CD4-positive, CD25-positive, alpha-beta regulatory T cell (primary cell): ENCODE results near the gene PDRG1. TPM values are rescaled to one million over a fixed set of nuclear protein-coding genes. Genes with fewer than 3 reads are reported as not detected.
A peak's percentile ranks its signal among the peaks of the same experiment; 100 is the strongest.
"Not testable (repeated sequence)": the region's sequence is repeated elsewhere in the genome, so short reads cannot be mapped to it uniquely, and the experiment has no call there.

ENCODE experiments used
- ATAC-seq, 2 donors: fragments of 150-1000 bp; cut with Tn5 transposase; one replicate each; pipeline ENCODE4 v1.10.0; 2021; ENCODE audit warnings: low read depth in 2 of 2, moderate number of reproducible peaks in 2 of 2, moderate library complexity in 1 of 2
- DNase-seq, 3 donors: peaks; one replicate each; pipeline versions ENCODE4 v3.0.0 to v3.0.0-alpha.2; 2012 to 2022; ENCODE audit warnings: mixed read lengths in 1 of 3
- H3K27ac ChIP-seq: one replicate; pipeline ENCODE4 v1.7.0; 2013; ENCODE audit warnings: mild to moderate bottlenecking, low read length; ENCODE audit not compliant: insufficient read depth, poor library complexity, severe bottlenecking
- H3K27me3 ChIP-seq: one replicate; pipeline ENCODE4 v1.7.0; 2013; ENCODE audit warnings: low read length; ENCODE audit not compliant: control insufficient read depth, insufficient read depth
- H3K36me3 ChIP-seq: one replicate; pipeline ENCODE4 v1.7.0; 2013; ENCODE audit warnings: mild to moderate bottlenecking, low read length, moderate library complexity; ENCODE audit not compliant: control insufficient read depth, insufficient read depth
- H3K4me1 ChIP-seq: 2 replicates; pipeline ENCODE4 v1.7.0; 2013; ENCODE audit warnings: mild to moderate bottlenecking, low read length; ENCODE audit not compliant: insufficient read depth, control insufficient read depth, poor library complexity, severe bottlenecking
- H3K4me3 ChIP-seq: one replicate; pipeline ENCODE4 v1.7.0; 2013; ENCODE audit warnings: low read depth, mild to moderate bottlenecking, low read length, moderate library complexity
- H3K9me3 ChIP-seq, 2 experiments: 1 replicate in 1 of 2; 2 replicates in 1 of 2; pipeline ENCODE4 v1.7.0; 2013; ENCODE audit warnings: low read length in 2 of 2, mild to moderate bottlenecking in 1 of 2, moderate library complexity in 1 of 2; ENCODE audit not compliant: control insufficient read depth in 2 of 2
- H3K27ac Mint-ChIP-seq, 3 donors: one replicate each; pipeline ENCODE4 v1.8.0; 2020 to 2022; ENCODE audit warnings: mild to moderate bottlenecking in 3 of 3, mixed read lengths in 3 of 3, moderate library complexity in 2 of 3
- H3K27me3 Mint-ChIP-seq: one replicate; pipeline ENCODE4 v1.8.0; 2022; ENCODE audit warnings: mild to moderate bottlenecking, mixed read lengths
- H3K36me3 Mint-ChIP-seq: one replicate; pipeline ENCODE4 v1.8.0; 2020; ENCODE audit warnings: mixed read lengths
- H3K4me1 Mint-ChIP-seq, 4 donors: one replicate each; pipeline ENCODE4 v1.8.0; 2020 to 2022; ENCODE audit warnings: mixed read lengths in 4 of 4, mild to moderate bottlenecking in 1 of 4
- H3K4me3 Mint-ChIP-seq, 4 donors: one replicate each; pipeline ENCODE4 v1.8.0; 2020 to 2022; ENCODE audit warnings: mild to moderate bottlenecking in 4 of 4, mixed read lengths in 4 of 4, moderate library complexity in 3 of 4
- H3K9me3 Mint-ChIP-seq, 7 donors: one replicate each; pipeline ENCODE4 v1.8.0; 2020 to 2022; ENCODE audit warnings: mixed read lengths in 7 of 7, mild to moderate bottlenecking in 3 of 7, moderate library complexity in 2 of 7
- polyA plus RNA-seq, 4 donors: library from polyadenylated mRNA; unstranded; fragments of 300-500 nt; fragmentation: Illumina TruSeq; gene quantifications; one replicate each; pipeline ENCODE4 v1.2.3, GENCODE V29; 2021
- total RNA-seq: library from RNA; stranded (reverse); gene quantifications from one replicate; pipeline ENCODE4 v1.2.3, GENCODE V29; 2022

Gene PDRG1
- total and polyA plus RNA-seq, 5 donors from 2014 or later = 10.3 to 27.6 (median 19.3) TPM

- H3K36me3 ChIP-seq, H3K4me3 Mint-ChIP-seq, DNase-seq, H3K36me3 Mint-ChIP-seq, H3K4me3 ChIP-seq, H3K27ac Mint-ChIP-seq, H3K27ac ChIP-seq, H3K4me1 Mint-ChIP-seq, H3K4me1 ChIP-seq, H3K9me3 Mint-ChIP-seq, H3K9me3 ChIP-seq, ATAC-seq, H3K27me3 ChIP-seq: not testable (repeated sequence)
- H3K27me3 Mint-ChIP-seq = peaks cover 21% of the 10 kb centered on the region
These were observed 33.9 kb downstream of the PDRG1 start for GRCh38 chr20:31917962-31918412.

GRCh38 chr20:31916708-31917107 is 35.1 kb downstream of the PDRG1 start:
- H3K27ac ChIP-seq = no peak overlapping the region
- H3K9me3 Mint-ChIP-seq = no peaks in the 10 kb centered on the region
- no peak overlapping the region for H3K27ac Mint-ChIP-seq
- no peak overlapping the region for H3K4me3 ChIP-seq
- H3K4me1 Mint-ChIP-seq = no peaks in the 10 kb centered on the region
- ATAC-seq = no peak
- no peak overlapping the region for H3K4me3 Mint-ChIP-seq
- H3K36me3 ChIP-seq = no peaks in the 10 kb centered on the region
- no peak for DNase-seq
- H3K36me3 Mint-ChIP-seq = no peaks in the 10 kb centered on the region
- no peaks in the 10 kb centered on the region for H3K9me3 ChIP-seq
- H3K27me3 ChIP-seq = peaks cover 2% of the 10 kb centered on the region
- H3K27me3 Mint-ChIP-seq = peaks cover 21% of the 10 kb centered on the region
- no peaks in the 10 kb centered on the region for H3K4me1 ChIP-seq

- Histone ChIP-seq H3K27ac (no peak overlapping the region), H3K4me1 (no peaks in the 10 kb centered on the region), H3K4me3 (no peak overlapping the region), H3K27me3 (peaks cover 2% of the 10 kb centered on the region), H3K9me3 (no peaks in the 10 kb centered on the region), H3K36me3 (no peaks in the 10 kb centered on the region)
- Mint-ChIP-seq H3K36me3 (no peaks in the 10 kb centered on the region), H3K4me3 (no peak overlapping the region), H3K27me3 (peaks cover 21% of the 10 kb centered on the region), H3K9me3 (no peaks in the 10 kb centered on the region), H3K4me1 (no peaks in the 10 kb centered on the region), H3K27ac (no peak overlapping the region)
- DNase-seq (no peak), ATAC-seq (no peak)
These were observed 36.2 kb downstream of the PDRG1 start for GRCh38 chr20:31915491-31916280.

- H3K27ac Mint-ChIP-seq = no peak overlapping the region
These were observed 37.7 kb downstream of the PDRG1 start for GRCh38 chr20:31914170-31914569.

GRCh38 chr20:31913431-31914157 is 38.3 kb downstream of the PDRG1 start:
- peaks cover 2% of the 10 kb centered on the region for H3K27me3 ChIP-seq
- no peaks in the 10 kb centered on the region for H3K4me1 Mint-ChIP-seq
- H3K9me3 ChIP-seq = no peaks in the 10 kb centered on the region
- H3K9me3 Mint-ChIP-seq = no peaks in the 10 kb centered on the region
- ATAC-seq (no peak), DNase-seq (no peak)
- no peaks in the 10 kb centered on the region for H3K36me3 ChIP-seq
- no peak overlapping the region for H3K4me3 Mint-ChIP-seq
- no peak overlapping the region for H3K27ac ChIP-seq
- peak overlapping the region in 1 of 3 donors; percentile 32 for H3K27ac Mint-ChIP-seq
- no peaks in the 10 kb centered on the region for H3K36me3 Mint-ChIP-seq
- H3K4me3 ChIP-seq = no peak overlapping the region
- no peaks in the 10 kb centered on the region for H3K4me1 ChIP-seq
- H3K27me3 Mint-ChIP-seq = peaks cover 14% of the 10 kb centered on the region

More at GRCh38 chr20:31914170-31914569, 37.7 kb downstream of the PDRG1 start:
- H3K36me3 ChIP-seq = no peaks in the 10 kb centered on the region
- no peaks in the 10 kb centered on the region for H3K9me3 ChIP-seq
- H3K36me3 Mint-ChIP-seq = no peaks in the 10 kb centered on the region
- H3K4me1 Mint-ChIP-seq = no peaks in the 10 kb centered on the region
- DNase-seq = no peak
- no peaks in the 10 kb centered on the region for H3K9me3 Mint-ChIP-seq
- H3K27ac ChIP-seq = no peak overlapping the region
- no peak overlapping the region for H3K4me3 Mint-ChIP-seq
- H3K27me3 Mint-ChIP-seq = peaks cover 12% of the 10 kb centered on the region
- peaks cover 2% of the 10 kb centered on the region for H3K27me3 ChIP-seq
- no peaks in the 10 kb centered on the region for H3K4me1 ChIP-seq
- ATAC-seq = no peak
- no peak overlapping the region for H3K4me3 ChIP-seq

- Mint-ChIP-seq H3K9me3 (no peaks in the 10 kb centered on the region), H3K4me3 (no peak overlapping the region), H3K27me3 (peaks cover 8% of the 10 kb centered on the region), H3K4me1 (no peaks in the 10 kb centered on the region), H3K36me3 (no peaks in the 10 kb centered on the region), H3K27ac (no peak overlapping the region)
- DNase-seq = no peak
- no peak overlapping the region for H3K27ac ChIP-seq
- no peaks in the 10 kb centered on the region for H3K27me3 ChIP-seq
- no peak overlapping the region for H3K4me3 ChIP-seq
- no peaks in the 10 kb centered on the region for H3K36me3 ChIP-seq
- no peaks in the 10 kb centered on the region for H3K4me1 ChIP-seq
- no peak for ATAC-seq
- no peaks in the 10 kb centered on the region for H3K9me3 ChIP-seq
These were observed 41.6 kb downstream of the PDRG1 start for GRCh38 chr20:31910071-31910803.

GRCh38 chr20:31909253-31910070 is 42.4 kb downstream of the PDRG1 start:
- Mint-ChIP-seq H3K27ac (no peak overlapping the region), H3K4me3 (no peak overlapping the region), H3K9me3 (no peaks in the 10 kb centered on the region), H3K36me3 (no peaks in the 10 kb centered on the region), H3K4me1 (no peaks in the 10 kb centered on the region), H3K27me3 (peaks cover 10% of the 10 kb centered on the region)
- ATAC-seq = no peak
- no peaks in the 10 kb centered on the region for H3K27me3 ChIP-seq
- H3K4me1 ChIP-seq = no peaks in the 10 kb centered on the region
- no peak overlapping the region for H3K4me3 ChIP-seq
- no peaks in the 10 kb centered on the region for H3K9me3 ChIP-seq
- H3K36me3 ChIP-seq = no peaks in the 10 kb centered on the region
- H3K27ac ChIP-seq = no peak overlapping the region
- no peak for DNase-seq
